Right lobe of liver (tissue), 4 donors: ENCODE measurements around the gene ATP10D.

ENCODE experiments used
- CTCF ChIP-seq, 4 donors: fragments of 200-600 bp in 3 of 4; fragments of 450-650 bp in 1 of 4; IDR thresholded peaks; one replicate each; pipeline versions ENCODE4 v1.5.1 to v1.8.0; 2016 to 2022; ENCODE audit warnings: antibody characterized with exemption in 4 of 4, mild to moderate bottlenecking in 2 of 4
- POLR2A ChIP-seq: fragments of 450-650 bp; IDR thresholded peaks from one replicate; pipeline ENCODE4 v1.6.1; 2017; ENCODE audit warnings: antibody characterized with exemption, mild to moderate bottlenecking
- donor health status: DM: no; HTN: no; CAD: no.
- donor health status: DM: no; HTN: no; CAD: no.
- donor health status: DM: no; HTN: yes; CAD: no.

GRCh38 chr4:47485768-47486167 is 693 bp downstream of the ATP10D start:
- no peak for TF ChIP-seq CTCF (IDR thresholded peaks at IDR 0.05)
- TF ChIP-seq POLR2A, result no peak
